RKO (cell line): ENCODE results near the gene YAF2.

ENCODE experiments used
- DNase-seq: peaks from one replicate; pipeline ENCODE4 v3.0.0-alpha.2; 2016; ENCODE audit warnings: low spot score

Gene YAF2, protein sequence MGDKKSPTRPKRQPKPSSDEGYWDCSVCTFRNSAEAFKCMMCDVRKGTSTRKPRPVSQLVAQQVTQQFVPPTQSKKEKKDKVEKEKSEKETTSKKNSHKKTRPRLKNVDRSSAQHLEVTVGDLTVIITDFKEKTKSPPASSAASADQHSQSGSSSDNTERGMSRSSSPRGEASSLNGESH

GRCh38 chr12:42238240-42239140 lies at the start of gene YAF2:
TSS of gene YAF2 (minus strand) at chr12:42238248. CDS start at chr12:42238180, 68 bp downstream.
- peak; percentile 90 for DNase-seq

- DNase-seq = no peak
These were observed 48.7 kb upstream of the YAF2 start for GRCh38 chr12:42286741-42287140.

- no peak for DNase-seq
These were observed 47.4 kb upstream of the YAF2 start for GRCh38 chr12:42285431-42285830.

- no peak for DNase-seq
These were observed 46.8 kb upstream of the YAF2 start for GRCh38 chr12:42284876-42285275.

- DNase-seq = no peak
These were observed 46.1 kb upstream of the YAF2 start for GRCh38 chr12:42284157-42284556.

- DNase-seq = no peak
These were observed 45.7 kb upstream of the YAF2 start for GRCh38 chr12:42283739-42284138.

DNA sequence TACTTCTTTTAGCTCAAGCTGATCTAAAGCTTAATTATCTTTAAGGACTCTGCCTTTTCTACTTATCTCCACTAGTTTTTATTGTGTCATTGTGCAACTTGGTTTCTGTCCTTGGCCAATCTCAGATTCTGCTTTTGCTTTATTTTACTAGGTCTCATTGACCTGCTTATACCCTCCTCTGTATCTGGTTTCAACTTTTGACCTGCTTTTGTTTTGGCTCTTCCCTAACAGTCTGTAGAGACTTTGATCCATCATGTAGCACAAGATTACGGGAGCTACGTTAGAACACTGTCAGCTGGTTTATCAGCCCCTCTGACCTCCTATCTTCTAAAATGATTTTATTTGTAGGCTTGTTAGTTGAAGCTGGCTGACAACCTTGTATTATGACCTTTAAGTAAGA lies 44.2 kb upstream of the YAF2 start:
- DNase-seq = no peak

GRCh38 chr12:42281844-42282243 lies 43.8 kb upstream of the YAF2 start:
- no peak for DNase-seq

GRCh38 chr12:42281278-42281677 lies 43.2 kb upstream of the YAF2 start:
- no peak for DNase-seq

DNA sequence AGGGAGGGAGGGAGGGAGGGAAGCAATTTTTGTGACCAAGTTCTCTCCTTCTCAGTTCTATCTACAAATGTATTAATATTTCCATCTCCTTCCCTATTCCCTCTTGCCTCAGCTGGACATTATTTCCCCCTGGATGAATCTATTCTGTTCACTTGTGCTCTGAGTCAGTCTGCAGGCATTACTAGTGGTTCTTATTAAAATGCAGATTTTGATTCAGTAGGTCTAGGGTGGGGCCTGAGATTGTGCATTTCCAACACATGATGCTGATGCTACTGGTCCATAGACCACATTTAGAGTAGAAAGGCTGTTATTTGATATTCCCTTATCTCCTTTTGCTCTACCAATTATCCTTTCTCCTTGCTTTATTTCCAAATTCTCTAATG lies 40.1 kb upstream of the YAF2 start:
- no peak for DNase-seq

GRCh38 chr12:42277396-42278127 lies 39.5 kb upstream of the YAF2 start:
- DNase-seq = no peak

DNA sequence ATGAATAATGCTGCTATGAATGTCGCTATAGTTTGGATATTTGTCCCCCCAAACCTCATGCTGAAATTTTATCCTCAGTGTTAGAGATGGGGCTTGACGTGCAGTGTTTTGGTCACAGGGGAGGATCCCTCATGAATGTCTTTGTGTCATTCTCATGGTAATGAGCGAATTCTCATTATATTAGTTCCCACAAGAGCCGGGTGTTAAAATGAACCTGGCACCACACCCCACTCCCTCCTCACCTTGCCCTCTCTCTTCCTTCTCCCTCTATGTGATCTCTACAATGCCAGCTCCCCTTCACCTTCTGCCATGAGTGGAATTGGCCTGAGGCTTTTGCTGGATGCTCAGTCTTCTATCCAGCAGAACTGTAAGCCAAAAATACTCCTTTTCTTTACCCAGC lies 37.5 kb upstream of the YAF2 start:
- no peak for DNase-seq

GRCh38 chr12:42273706-42274105 lies 35.7 kb upstream of the YAF2 start:
- no peak for DNase-seq

- no peak for DNase-seq
These were observed 32.5 kb upstream of the YAF2 start for GRCh38 chr12:42270596-42270995.

DNA sequence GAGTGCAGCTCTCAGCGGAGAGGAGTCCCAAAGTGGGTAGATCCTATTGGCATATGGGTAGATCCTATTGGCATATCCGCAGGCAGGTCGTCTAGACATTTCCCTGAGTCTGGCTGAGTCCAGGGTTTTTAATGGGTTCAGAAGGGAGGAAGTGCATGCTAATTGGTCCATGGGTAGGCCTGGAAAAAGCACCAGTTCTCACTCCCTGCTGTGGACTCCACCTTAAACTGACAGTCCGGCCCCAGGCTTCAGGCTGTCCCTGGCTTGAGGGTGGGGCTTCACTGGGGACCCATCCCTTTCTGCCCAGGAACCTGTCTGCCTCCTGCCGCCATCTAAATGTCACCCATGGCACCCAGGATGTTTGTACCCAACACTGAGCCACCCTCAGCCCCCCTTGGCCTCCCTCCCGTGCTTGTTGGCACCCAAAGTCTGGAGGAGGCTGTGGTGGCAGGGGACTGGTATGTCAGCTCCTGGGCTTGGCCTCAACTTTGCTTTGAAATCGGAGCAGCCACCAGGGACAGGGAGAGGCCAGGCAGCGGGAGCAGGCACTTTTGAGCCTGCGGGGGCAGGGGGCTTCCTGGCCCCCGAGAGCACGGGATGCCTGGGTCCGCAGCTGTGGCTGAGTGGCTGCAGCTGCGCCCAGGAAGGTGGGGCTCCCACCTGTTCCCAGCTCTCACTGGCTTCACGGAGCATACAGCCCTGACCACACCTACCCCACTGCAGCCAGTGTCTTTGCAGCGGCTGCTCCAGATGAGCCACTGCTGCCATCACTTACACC lies 29.6 kb upstream of the YAF2 start:
- DNase-seq = no peak

- DNase-seq = no peak
These were observed 28.7 kb upstream of the YAF2 start for GRCh38 chr12:42266579-42267230.

GRCh38 chr12:42262271-42262670 lies 24.2 kb upstream of the YAF2 start:
- DNase-seq = no peak

DNA sequence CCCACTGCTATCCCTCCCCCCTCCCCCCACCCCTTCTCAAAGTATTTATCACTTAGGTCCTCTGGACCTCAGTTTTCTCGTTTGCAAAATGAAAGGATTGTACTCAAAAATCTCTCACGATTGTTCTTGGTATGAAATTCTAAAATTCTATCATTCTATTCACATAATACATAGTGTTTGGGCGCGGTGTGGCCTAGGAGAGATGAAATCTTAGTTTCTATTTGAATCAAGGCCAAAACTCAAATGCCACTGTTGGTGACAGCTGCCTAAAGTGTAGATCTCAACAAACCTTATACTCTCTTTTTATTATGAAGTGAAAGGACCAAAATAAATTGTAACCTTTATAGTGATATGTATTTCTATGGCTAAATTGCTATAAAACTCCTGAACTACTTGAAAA lies 23.7 kb upstream of the YAF2 start:
- DNase-seq = no peak

GRCh38 chr12:42260518-42260917 lies 22.5 kb upstream of the YAF2 start:
- no peak for DNase-seq

DNA sequence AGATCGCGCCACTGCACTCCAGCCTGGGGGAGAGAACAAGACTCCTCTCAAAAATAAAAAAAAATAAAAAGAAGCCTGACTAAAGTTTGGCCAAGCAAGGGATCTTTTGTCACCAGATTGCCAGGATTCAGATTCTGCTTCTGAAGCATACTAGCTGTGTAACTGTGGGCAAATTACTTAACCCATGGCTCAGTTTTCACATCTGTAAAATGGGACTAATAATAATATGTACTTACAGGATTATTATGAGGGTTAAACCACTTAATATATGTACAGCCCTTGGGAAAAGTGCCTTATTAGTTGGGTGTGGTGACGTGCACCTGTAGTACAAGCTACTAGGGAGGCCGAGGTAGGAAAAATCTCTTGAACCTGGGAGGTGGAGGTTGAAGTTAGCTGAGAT lies 21.7 kb upstream of the YAF2 start:
- DNase-seq = no peak

DNA sequence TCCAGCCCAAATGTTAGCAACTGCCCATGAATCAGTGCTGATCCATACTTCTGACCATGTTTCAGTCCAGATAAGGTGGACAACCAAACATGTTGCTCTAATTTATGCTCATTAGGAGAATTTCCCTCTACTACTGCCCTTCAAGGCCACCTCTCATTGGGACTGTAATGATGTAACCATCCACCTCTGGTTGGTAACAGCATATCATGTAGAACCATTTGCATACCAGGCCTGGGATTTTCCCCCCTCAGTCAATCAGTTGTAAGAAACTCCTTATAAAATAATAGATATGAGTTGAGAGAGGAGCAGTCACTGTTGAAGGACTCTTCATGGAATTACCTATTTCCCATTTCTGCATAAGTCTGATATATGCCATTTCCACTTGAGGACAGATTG lies 17.8 kb upstream of the YAF2 start:
- no peak for DNase-seq
